Stimulated activated CD4-positive, alpha-beta T cell treated with anti-CD3 and anti-CD28 coated beads, Interleukin-1b, Interleukin-23, amount 100 ng/mL, for 4 hours (primary cell): Measurements from ENCODE around the gene ABI1.
"Not testable (repeated sequence)": the region's sequence is repeated elsewhere in the genome, so short reads cannot be mapped to it uniquely, and the experiment has no call there.

Experiments
- DNase-seq, 2 donors: peaks; one replicate each; pipeline ENCODE4 v3.0.0-alpha.2; 2020; ENCODE audit warnings: low read depth in 2 of 2

ABI1 gene

GRCh38 chr10:26805567-26806245, 55.1 kb downstream of the ABI1 start:
- DNase-seq = no peak

DNA sequence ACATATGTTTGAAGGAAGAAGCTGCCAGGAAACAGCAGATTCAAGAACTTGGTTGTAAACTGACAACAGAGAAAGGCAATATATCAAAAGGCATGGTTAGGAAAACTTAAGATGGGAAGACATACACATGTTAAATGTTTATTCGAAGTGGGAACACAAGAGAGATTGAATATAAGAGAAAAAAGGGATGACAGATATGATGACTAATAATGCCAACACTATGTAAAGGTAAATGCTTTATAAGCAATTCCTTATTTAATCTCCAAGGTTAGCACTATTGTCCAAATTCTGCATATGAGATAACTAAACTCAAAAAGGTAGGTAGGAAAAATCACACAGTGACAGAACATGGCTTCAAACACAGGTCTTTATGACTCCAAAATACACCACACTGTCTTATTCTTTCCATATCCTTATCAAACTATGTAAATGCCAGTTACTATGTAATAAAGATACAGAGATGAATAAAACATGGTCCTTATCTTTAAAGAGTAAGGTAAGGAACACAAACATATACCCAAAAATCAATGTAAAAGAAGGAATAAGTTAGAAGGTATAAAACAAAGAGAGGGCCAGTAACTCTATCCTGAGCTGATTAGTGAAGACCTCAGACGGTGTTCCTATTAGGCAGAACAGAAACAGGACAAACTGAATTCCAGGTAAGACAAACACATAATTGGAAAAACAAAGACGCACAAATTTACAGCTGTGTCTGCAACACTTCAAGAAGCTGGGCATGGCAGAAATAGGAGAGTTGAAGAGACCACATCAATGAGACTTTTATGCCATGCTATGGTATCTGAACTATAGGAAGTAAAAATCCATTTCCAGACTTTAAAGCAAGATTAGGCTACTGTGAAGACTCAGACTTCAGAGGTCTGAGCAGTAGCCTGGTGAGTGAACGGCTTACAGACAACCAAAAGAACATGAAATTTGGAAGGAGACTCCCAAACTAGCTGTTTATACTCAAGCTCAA, 56.1 kb downstream of the ABI1 start:
- DNase-seq = no peak

DNA sequence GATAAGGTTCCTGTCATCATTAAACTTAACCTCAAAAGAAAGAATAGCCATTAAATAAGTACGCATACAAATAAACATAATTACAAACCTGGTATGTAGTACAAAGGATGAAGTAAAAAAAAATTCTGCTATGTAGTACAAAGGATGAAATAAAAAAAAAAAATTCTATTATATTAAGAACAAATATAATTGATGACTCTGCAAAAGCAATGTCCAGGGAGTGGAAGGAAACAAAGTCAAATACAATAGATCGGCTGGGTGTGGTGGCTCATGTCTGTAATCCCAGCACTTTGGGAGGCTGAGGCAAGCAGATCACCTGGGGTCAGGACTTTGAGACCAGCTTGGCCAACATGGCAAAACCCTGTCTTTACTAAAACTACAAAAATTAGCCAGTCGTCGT, 56.9 kb downstream of the ABI1 start:
- DNase-seq = no peak

DNA sequence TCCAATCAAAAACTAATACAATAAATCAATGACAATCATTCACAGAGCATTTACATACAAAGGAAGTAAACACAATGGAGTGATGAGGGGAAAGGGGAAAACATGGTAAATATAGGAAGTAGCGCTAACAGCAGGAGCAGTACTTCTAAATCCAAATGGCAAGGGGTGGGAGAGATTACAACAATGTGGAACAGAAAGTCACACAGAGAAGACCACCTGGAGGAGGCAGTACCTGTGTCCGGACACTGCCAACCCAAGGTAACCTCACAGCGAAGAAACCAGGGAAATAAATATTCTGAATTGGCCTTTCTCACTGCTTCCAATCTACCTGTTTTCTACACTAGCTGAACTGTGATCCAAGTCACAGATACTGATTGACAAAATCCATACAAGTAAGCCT, 58.2 kb downstream of the ABI1 start:
- no peak for DNase-seq

DNA sequence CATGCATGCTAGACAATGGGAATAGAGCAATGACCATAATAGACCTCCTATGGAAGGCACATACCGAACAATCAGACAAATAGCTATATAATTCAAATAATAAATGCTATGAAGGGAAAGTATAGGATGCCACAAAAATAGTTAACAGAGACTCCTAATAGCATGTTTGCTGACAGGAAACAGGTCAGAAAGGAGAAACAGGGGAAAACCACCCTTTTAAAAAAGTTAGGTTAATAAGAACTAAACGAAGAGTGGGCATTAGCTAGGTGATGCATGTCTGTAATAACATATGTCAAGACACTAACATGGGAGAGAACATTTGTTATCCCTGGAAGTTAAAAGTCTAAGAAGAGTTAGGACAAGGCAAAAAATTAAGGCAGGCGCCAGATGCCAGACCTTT, 58.9 kb downstream of the ABI1 start:
- DNase-seq = no peak

DNA sequence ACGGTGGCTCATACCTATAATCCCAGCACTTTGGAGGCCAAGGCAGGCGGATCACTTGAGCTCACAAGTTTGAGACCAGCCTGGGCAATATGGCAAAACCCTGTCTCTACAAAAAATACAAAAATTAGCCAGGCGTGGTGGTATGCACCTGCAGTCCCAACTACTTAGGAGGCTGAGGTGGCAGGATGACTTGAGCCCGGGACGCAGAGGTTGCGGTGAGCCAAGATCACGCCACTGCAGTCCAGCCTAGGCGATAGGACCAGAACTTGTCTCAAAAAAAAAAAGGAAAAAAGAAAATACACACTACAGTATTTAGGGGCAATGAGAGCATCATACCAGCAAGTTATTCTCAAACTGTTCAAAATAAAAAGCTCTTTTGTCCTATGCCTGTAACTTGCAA, 59.5 kb downstream of the ABI1 start:
- DNase-seq = no peak

- no peak for DNase-seq
These were observed 60.3 kb downstream of the ABI1 start for GRCh38 chr10:26800468-26800867.

DNA sequence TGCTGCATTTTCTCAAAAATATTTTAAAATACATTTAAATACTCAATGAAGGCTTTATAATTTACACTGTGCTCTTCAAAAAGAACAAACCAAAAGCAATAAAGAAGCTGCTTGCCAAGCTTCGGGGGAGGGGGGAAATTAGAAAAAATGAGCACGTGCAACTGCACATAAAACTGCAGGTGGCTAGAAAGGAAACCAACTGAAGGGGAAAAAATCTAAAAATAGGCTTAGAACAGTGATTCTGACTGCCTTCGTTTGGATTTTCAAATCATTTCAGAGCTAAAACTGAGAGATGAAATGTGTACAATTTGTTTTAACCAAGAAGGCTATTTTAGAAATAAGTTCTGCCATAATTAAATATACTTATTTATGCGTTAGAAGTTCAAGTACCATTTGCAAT, 61.4 kb downstream of the ABI1 start:
- DNase-seq = no peak

GRCh38 chr10:26798298-26798697, 62.5 kb downstream of the ABI1 start:
- no peak for DNase-seq

DNA sequence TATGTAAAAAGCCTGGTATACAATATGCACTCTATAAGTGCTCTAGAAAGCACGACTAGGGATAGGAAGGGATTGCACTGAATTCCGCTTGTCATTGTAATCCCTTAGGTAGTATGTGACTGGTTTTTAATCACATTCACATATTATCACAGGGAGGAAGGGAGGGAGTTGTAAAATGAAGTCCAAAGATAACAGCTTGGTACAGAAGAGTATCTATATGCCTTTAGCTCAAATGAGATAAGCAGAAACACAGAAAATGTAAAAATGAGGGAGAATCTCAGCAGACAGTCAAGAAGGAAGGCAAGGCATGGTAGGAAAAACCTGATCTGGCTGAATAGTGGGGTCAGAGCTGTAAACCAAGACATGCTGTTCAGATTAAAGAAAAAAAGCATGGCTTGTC, 63.4 kb downstream of the ABI1 start:
- no peak for DNase-seq

GRCh38 chr10:26792758-26793495, 67.8 kb downstream of the ABI1 start:
- DNase-seq = no peak

GRCh38 chr10:26790221-26790995, 70.3 kb downstream of the ABI1 start:
- DNase-seq = no peak

DNA sequence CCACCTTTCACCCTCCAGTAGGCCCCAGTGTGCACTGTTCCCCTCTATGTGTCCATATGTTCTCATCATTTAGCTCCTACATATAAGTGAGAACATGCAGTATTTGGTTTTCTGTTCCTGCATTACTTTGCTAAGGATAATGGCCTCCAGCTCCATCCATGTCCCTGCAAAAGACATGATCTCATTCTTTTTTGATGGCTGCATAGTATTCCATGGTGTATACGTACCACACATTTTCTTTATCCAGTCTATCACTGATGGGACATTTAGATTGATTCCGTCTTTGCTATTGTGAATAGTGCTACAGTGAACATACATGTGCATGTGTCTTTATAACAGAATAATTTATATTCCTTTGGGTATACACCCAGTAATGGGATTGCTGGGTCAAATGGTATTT, 71.0 kb downstream of the ABI1 start:
- DNase-seq = not testable (repeated sequence)

DNA sequence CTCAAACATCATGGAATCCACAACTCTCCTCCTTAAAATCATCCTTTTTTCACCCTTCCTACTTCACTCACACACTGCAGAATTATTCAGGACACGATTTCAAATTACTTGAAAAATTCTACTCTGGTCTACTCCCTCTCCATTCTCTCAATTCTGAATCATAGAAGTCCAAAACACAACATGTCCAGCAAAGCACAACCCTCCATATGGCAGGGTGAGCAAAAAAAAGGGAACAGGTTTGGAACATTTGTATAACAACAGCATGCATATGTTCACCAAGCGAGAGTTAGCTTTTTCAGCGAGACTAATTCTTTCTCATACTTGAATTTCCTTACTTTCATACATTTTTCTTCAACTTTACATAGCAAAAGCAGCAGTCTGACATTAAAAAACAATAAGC, 73.4 kb downstream of the ABI1 start:
- no peak for DNase-seq

DNA sequence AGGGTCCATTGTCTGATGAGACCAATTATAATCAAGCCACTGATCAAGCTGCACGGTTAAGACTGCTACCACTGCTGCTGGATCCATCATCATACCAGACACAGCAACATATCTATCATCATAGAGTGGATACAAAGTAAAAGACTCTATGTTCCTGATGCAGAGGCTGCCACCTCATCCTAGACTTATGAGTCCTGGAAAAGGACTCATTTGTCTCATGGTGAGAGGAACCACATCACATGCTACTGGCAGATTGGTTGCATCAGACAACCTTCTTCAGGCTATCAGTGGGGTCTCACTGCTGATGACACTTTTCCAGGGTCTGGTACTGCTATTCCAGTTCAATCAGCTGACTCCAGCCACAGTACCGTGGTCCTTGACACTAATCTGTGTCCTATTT, 79.0 kb downstream of the ABI1 start:
- DNase-seq = no peak

DNA sequence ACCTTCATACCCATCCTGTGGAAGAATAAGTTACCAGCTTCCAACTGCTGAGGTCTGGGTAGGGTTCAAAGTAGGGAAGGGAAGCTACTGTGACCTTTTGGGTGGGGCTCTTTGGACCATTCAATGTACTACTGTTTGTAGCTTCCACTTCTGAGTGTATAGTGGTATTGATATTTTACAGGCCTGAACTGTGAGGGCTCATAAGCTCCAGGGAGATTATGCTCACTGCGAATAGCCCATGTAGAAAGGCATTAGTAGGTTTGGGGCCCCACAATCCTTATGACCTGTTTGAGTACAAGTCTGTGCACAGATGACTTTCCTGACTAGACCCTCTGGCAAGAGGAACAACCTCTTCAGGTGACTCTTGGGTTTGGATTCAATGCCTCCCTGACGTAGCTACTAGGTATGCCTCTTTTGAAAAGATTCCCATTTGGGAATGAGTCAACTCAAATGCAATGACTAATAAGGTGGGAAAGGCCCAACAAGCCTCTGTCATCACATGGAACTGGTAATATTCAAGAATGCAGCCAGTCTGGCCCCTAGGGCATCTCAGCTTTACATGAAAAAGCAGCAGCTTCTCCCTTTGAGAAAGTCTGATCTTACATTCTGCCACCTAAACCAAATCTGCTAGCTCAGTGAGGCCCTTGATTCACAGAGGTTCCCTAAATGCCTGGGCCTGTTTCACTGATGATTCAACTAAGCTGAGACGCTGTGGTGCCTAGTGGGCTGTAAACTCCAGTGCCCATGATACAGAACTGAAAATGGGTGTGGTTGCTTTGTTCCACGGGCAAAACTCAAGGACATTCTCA, 79.8 kb downstream of the ABI1 start:
- DNase-seq = no peak

GRCh38 chr10:26780106-26780792, 80.5 kb downstream of the ABI1 start:
- DNase-seq = no peak

GRCh38 chr10:26779176-26779860, 81.4 kb downstream of the ABI1 start:
- no peak for DNase-seq

- no peak for DNase-seq
These were observed 83.1 kb downstream of the ABI1 start for GRCh38 chr10:26777686-26778085.

- DNase-seq = no peak
These were observed 84.5 kb downstream of the ABI1 start for GRCh38 chr10:26776258-26776657.
